GM18861 (cell line): ENCODE measurements around the gene ANO1.
"Not testable (repeated sequence)": the region's sequence is repeated elsewhere in the genome, so short reads cannot be mapped to it uniquely, and the experiment has no call there.

Experiments
- ATAC-seq: cut with Tn5 transposase; IDR thresholded peaks from one replicate; pipeline ENCODE4 v1.9.1; 2021; ENCODE audit not compliant: unreplicated experiment

The ANO1 gene

GRCh38 chr11:70205049-70205725, 127.1 kb downstream of the ANO1 start:
- no peak for ATAC-seq

GRCh38 chr11:70205766-70206165, 127.6 kb downstream of the ANO1 start:
- no peak for ATAC-seq

- no peak for ATAC-seq
These were observed 128.3 kb downstream of the ANO1 start for GRCh38 chr11:70206226-70206981.

GRCh38 chr11:70206982-70207376, 128.9 kb downstream of the ANO1 start:
- ATAC-seq, result no peak

- no peak for ATAC-seq
These were observed 129.5 kb downstream of the ANO1 start for GRCh38 chr11:70207531-70208131.

GRCh38 chr11:70209391-70209912, 131.3 kb downstream of the ANO1 start:
- no peak for ATAC-seq

- no peak for ATAC-seq
These were observed 132.0 kb downstream of the ANO1 start for GRCh38 chr11:70210051-70210501.

- ATAC-seq, result no peak
These were observed 132.4 kb downstream of the ANO1 start for GRCh38 chr11:70210530-70210929.

GRCh38 chr11:70212227-70212811, 134.2 kb downstream of the ANO1 start:
- no peak for ATAC-seq

- not testable (repeated sequence) for ATAC-seq
These were observed 139.3 kb downstream of the ANO1 start for GRCh38 chr11:70217388-70217787.

GRCh38 chr11:70218076-70218475, 140.0 kb downstream of the ANO1 start:
- ATAC-seq, result not testable (repeated sequence)

GRCh38 chr11:70220136-70220535, 142.0 kb downstream of the ANO1 start:
- no peak for ATAC-seq

GRCh38 chr11:70220920-70221319, 142.8 kb downstream of the ANO1 start:
- ATAC-seq, result no peak

- no peak for ATAC-seq
These were observed 147.6 kb downstream of the ANO1 start for GRCh38 chr11:70225681-70226177.

- ATAC-seq, result no peak
These were observed 148.1 kb downstream of the ANO1 start for GRCh38 chr11:70226183-70226582.

GRCh38 chr11:70226967-70227366, 148.8 kb downstream of the ANO1 start:
- ATAC-seq, result no peak

GRCh38 chr11:70229737-70230136, 151.6 kb downstream of the ANO1 start:
- no peak for ATAC-seq

- ATAC-seq, result no peak
These were observed 152.2 kb downstream of the ANO1 start for GRCh38 chr11:70230151-70230839.

- no peak for ATAC-seq
These were observed 153.0 kb downstream of the ANO1 start for GRCh38 chr11:70230840-70231710.

- ATAC-seq, result no peak
These were observed 154.9 kb downstream of the ANO1 start for GRCh38 chr11:70233034-70233433.
